B cell (primary cell): ENCODE results near the gene MAPT.

Source experiments
- EZH2 ChIP-seq: IDR thresholded peaks from 2 replicates; pipeline ENCODE4 v1.6.1; 2012; ENCODE audit warnings: borderline replicate concordance, low read depth, mild to moderate bottlenecking, moderate library complexity, low read length; ENCODE audit not compliant: insufficient read depth, poor library complexity, severe bottlenecking
- TF ChIP-seq, protein P1 (sequence below): fragments of 200-600 bp; IDR thresholded peaks from one replicate; pipeline ENCODE4 v1.8.0; 2022; ENCODE audit warnings: antibody characterized with exemption, mild to moderate bottlenecking

DNA sequence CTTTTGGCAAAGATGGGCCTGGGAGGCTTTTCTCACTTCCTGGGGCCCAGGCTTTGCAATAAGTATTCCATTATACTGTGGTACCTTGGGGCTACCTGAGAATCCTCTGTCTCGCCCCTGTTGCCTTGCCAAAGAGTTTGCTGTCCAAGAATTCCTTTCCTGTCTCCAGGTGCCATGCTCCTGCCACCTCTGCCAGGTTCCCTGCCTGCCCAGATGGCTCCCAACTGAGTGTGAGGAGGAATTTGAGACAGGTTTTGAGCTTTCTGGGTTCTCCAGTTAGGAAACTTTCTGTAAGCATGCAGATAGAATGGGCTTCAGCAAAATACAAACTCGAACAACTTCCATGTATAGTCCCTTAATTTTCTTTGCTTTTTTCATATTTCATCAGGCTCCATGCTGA, 5.8 kb downstream of the MAPT start:
- TF ChIP-seq, protein P1, sequence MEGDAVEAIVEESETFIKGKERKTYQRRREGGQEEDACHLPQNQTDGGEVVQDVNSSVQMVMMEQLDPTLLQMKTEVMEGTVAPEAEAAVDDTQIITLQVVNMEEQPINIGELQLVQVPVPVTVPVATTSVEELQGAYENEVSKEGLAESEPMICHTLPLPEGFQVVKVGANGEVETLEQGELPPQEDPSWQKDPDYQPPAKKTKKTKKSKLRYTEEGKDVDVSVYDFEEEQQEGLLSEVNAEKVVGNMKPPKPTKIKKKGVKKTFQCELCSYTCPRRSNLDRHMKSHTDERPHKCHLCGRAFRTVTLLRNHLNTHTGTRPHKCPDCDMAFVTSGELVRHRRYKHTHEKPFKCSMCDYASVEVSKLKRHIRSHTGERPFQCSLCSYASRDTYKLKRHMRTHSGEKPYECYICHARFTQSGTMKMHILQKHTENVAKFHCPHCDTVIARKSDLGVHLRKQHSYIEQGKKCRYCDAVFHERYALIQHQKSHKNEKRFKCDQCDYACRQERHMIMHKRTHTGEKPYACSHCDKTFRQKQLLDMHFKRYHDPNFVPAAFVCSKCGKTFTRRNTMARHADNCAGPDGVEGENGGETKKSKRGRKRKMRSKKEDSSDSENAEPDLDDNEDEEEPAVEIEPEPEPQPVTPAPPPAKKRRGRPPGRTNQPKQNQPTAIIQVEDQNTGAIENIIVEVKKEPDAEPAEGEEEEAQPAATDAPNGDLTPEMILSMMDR: no peak
- TF ChIP-seq EZH2: no peak
